ENCODE results near the gene MREG.

GRCh38 chr2:215915441-215915840 is 97.9 kb downstream of the MREG start:
- TF ChIP-seq CTCF (IDR thresholded peaks at IDR 0.05 in 4 of 5, conservative IDR thresholded peaks at IDR 0.05 in 1 of 5) (no peak), POLR2A (IDR thresholded peaks at IDR 0.05) (no peak)
